GM13976 (cell line): ENCODE measurements around the gene OR51M1.

Source experiments
- DNase-seq: peaks from one replicate; pipeline ENCODE4 v3.0.0; 2012; ENCODE audit warnings: low spot score
- in situ Hi-C: fragments of 300-500 bp; cut with MboI; formaldehyde crosslinking; loops from one replicate; pipeline ENCODE4 v1.12.0; 2022; ENCODE audit warnings: low sequenced_read_pairs, mixed read lengths, inconsistent platforms; ENCODE audit not compliant: unreplicated experiment
- TF ChIP-seq, protein P1 (sequence below): IDR thresholded peaks from 2 replicates; pipeline ENCODE4 v1.5.1; 2012; ENCODE audit warnings: borderline replicate concordance, mild to moderate bottlenecking; ENCODE audit not compliant: insufficient read depth; ENCODE audit errors: extremely low read depth, missing control alignments, control extremely low read depth

The OR51M1 gene

GRCh38 chr11:5390210-5390609, 6.6 kb downstream of the OR51M1 start:
- in situ Hi-C loops, result loop anchor here (25.0 kb wide), 2 partner anchors 253 to 753 kb away; partner anchors contain the start of genes OR51D1, OR51E1 and OR52A5
- no peak for DNase-seq
- TF ChIP-seq, protein P1, sequence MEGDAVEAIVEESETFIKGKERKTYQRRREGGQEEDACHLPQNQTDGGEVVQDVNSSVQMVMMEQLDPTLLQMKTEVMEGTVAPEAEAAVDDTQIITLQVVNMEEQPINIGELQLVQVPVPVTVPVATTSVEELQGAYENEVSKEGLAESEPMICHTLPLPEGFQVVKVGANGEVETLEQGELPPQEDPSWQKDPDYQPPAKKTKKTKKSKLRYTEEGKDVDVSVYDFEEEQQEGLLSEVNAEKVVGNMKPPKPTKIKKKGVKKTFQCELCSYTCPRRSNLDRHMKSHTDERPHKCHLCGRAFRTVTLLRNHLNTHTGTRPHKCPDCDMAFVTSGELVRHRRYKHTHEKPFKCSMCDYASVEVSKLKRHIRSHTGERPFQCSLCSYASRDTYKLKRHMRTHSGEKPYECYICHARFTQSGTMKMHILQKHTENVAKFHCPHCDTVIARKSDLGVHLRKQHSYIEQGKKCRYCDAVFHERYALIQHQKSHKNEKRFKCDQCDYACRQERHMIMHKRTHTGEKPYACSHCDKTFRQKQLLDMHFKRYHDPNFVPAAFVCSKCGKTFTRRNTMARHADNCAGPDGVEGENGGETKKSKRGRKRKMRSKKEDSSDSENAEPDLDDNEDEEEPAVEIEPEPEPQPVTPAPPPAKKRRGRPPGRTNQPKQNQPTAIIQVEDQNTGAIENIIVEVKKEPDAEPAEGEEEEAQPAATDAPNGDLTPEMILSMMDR, result no peak

GRCh38 chr11:5394091-5394490, 10.5 kb downstream of the OR51M1 start:
- in situ Hi-C loops, result loop anchor here (25.0 kb wide), 2 partner anchors 257 to 757 kb away; partner anchors contain the start of genes OR51D1, OR51E1 and OR52A5
- TF ChIP-seq, protein P1, result no peak
- no peak for DNase-seq

DNA sequence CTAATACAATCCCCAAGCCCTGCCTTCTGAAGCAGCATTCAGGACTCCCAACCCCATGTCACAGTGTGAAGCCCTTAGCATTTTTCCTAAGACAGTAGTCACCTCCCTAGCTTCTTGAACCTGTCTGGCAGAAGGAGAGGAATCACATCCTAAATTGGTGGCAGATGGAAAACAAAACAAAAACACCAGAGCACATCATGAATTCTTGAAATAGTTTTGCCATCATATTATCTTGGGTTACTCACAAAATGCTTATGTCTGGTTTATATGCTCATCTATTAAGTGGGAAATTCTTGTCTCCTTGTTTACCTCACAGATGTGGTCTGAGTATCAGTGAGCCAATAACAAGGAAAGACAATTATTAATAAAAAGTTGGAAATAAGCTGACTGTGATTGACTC, 15.3 kb downstream of the OR51M1 start:
- no peak for DNase-seq
- TF ChIP-seq, protein P1, result no peak
- in situ Hi-C loops, result loop anchor here (25.0 kb wide), 2 partner anchors 262 to 762 kb away; partner anchors contain the start of genes OR51D1, OR51E1 and OR52A5

DNA sequence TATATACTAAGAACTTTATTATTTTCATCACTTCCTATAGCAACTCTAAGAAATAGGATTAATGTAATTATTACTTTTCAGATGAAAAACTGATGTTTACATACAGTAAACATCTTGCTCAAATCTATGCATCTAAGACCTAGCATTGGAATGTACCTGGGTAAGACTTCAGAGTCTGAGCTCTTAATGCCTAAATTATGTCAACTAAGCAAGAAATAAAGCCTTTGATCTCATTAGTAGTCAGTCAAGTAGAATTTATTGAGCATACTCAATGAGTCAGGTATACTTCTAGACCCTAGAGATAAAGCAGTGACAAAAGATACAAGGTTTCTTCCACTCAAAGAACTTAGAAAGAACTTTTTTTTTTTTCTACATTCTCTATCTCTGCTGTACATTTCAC, 21.6 kb downstream of the OR51M1 start:
- in situ Hi-C loops, result no loop called here
- TF ChIP-seq, protein P1, result no peak
- DNase-seq, result no peak

GRCh38 chr11:5420993-5421392, 37.4 kb downstream of the OR51M1 start:
- TF ChIP-seq, protein P1, result no peak
- in situ Hi-C loops, result no loop called here
- DNase-seq, result no peak

DNA sequence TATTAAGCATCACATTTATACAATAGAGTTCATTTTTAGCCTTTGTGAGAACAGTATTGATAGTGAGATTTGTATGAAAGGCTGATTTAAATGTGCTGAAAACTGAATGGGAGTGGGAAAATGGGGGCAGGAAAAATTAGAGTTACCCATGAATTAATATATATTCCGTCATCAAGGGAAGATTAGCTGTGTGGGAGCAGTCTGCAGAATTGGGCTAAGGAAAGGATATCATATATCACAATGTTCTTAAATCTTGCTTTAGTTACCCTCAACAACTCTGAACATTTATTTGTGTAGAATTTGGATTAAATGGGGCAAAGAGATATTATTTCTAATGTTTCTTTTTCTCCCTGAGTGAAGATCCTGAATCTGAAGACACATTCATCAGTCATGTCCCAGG, 38.2 kb downstream of the OR51M1 start, which contains the start of gene OR51Q1:
Gene OR51Q1 (plus strand): TSS at position 301 of the 400 bp plus-strand sequence. CDS start 90 bp downstream, at position 391.
- TF ChIP-seq, protein P1, result no peak
- DNase-seq, result no peak
- in situ Hi-C loops, result no loop called here
